Endothelial cell (in vitro differentiated cells): Measurements from ENCODE around the gene CACNA2D3. TPM values are rescaled to one million over a fixed set of nuclear protein-coding genes. Genes with fewer than 3 reads are reported as not detected.

Source experiments
- DNase-seq: peaks from one replicate; pipeline ENCODE4 v3.0.0; 2021; ENCODE audit warnings: low spot score
- H3K27ac Mint-ChIP-seq: one replicate; pipeline ENCODE4 v1.8.0; 2021; ENCODE audit warnings: mixed read lengths, inconsistent platforms; ENCODE audit not compliant: unreplicated experiment
- H3K27me3 Mint-ChIP-seq: one replicate; pipeline ENCODE4 v1.8.0; 2021; ENCODE audit warnings: mild to moderate bottlenecking, moderate library complexity, mixed read lengths, inconsistent platforms; ENCODE audit not compliant: unreplicated experiment
- H3K36me3 Mint-ChIP-seq: one replicate; pipeline ENCODE4 v1.8.0; 2021; ENCODE audit warnings: mild to moderate bottlenecking, low read depth, mixed read lengths, inconsistent platforms; ENCODE audit not compliant: unreplicated experiment
- H3K4me1 Mint-ChIP-seq: one replicate; pipeline ENCODE4 v1.8.0; 2021; ENCODE audit warnings: mild to moderate bottlenecking, mixed read lengths, inconsistent platforms; ENCODE audit not compliant: unreplicated experiment
- H3K4me3 Mint-ChIP-seq: one replicate; pipeline ENCODE4 v1.8.0; 2021; ENCODE audit warnings: mild to moderate bottlenecking, mixed read lengths, inconsistent platforms; ENCODE audit not compliant: unreplicated experiment
- H3K9me3 Mint-ChIP-seq: one replicate; pipeline ENCODE4 v1.8.0; 2021; ENCODE audit warnings: mixed read lengths, inconsistent platforms; ENCODE audit not compliant: unreplicated experiment
- CTCF ChIP-seq: fragments of 200-600 bp; sonication (generic); IDR thresholded peaks from one replicate; pipeline ENCODE4 v1.5.0; 2021; ENCODE audit warnings: antibody characterized with exemption; ENCODE audit not compliant: unreplicated experiment
- long read RNA-seq: library from polyadenylated mRNA; unstranded; transcript quantifications from one replicate; pipeline ENCODE4 v2.0.0, GENCODE V29; 2020; ENCODE audit not compliant: unreplicated experiment
- total RNA-seq: library from RNA; stranded (reverse); fragmentation: NEBNext Ultra II Directional; extraction: Animal tissue kit (Norgen Biotek cat#: 25700); gene quantifications from one replicate; pipeline ENCODE4 v1.2.1, GENCODE V29; 2021; ENCODE audit not compliant: unreplicated experiment

The CACNA2D3 gene
- total RNA-seq = 0.46 TPM
- long read RNA-seq, partial matches to known transcripts = 0 of 1 reads
- long read RNA-seq, other reads (novel, unspliced or antisense) = 1 of 1 reads

- Mint-ChIP-seq H3K27ac (no peak within 1 kb of the TSS), H3K4me1 (peaks cover 10% of the 10 kb centered on the region), H3K36me3 (no peaks in the 10 kb centered on the region), H3K9me3 (no peaks in the 10 kb centered on the region), H3K27me3 (peaks cover 11% of the 10 kb centered on the region), H3K4me3 (peak within 1 kb of the TSS; percentile 79)
- no peak for TF ChIP-seq CTCF
- DNase-seq = peak; percentile 21
Observed at GRCh38 chr3:54122324-54123002, at the start of gene CACNA2D3. TSS of gene CACNA2D3 (plus strand) at chr3:54122552.

- no peak for DNase-seq
- Mint-ChIP-seq H3K4me1 (no peaks in the 10 kb centered on the region), H3K4me3 (no peak overlapping the region), H3K36me3 (peaks cover 11% of the 10 kb centered on the region), H3K9me3 (no peaks in the 10 kb centered on the region), H3K27me3 (peaks cover 6% of the 10 kb centered on the region), H3K27ac (no peak overlapping the region)
- no peak for TF ChIP-seq CTCF
Observed at GRCh38 chr3:54073386-54073785, 49.0 kb upstream of the CACNA2D3 start.

GRCh38 chr3:54079314-54079713 is 43.0 kb upstream of the CACNA2D3 start:
- H3K27me3 Mint-ChIP-seq = peaks cover 4% of the 10 kb centered on the region
- no peak for DNase-seq
- H3K4me1 Mint-ChIP-seq = no peaks in the 10 kb centered on the region

GRCh38 chr3:54079730-54080325 is 42.5 kb upstream of the CACNA2D3 start:
- peaks cover 6% of the 10 kb centered on the region for H3K27me3 Mint-ChIP-seq
- no peaks in the 10 kb centered on the region for H3K4me1 Mint-ChIP-seq
- no peaks in the 10 kb centered on the region for H3K36me3 Mint-ChIP-seq
- no peak for TF ChIP-seq CTCF
- no peak overlapping the region for H3K27ac Mint-ChIP-seq
- H3K9me3 Mint-ChIP-seq = no peaks in the 10 kb centered on the region
- no peak overlapping the region for H3K4me3 Mint-ChIP-seq
- DNase-seq = no peak

More at GRCh38 chr3:54079314-54079713, 43.0 kb upstream of the CACNA2D3 start:
- Mint-ChIP-seq H3K9me3 (no peaks in the 10 kb centered on the region), H3K27ac (no peak overlapping the region), H3K4me3 (no peak overlapping the region), H3K36me3 (no peaks in the 10 kb centered on the region)
- TF ChIP-seq CTCF = no peak

GRCh38 chr3:54083921-54084320 is 38.4 kb upstream of the CACNA2D3 start:
- no peaks in the 10 kb centered on the region for H3K36me3 Mint-ChIP-seq
- H3K4me3 Mint-ChIP-seq = no peak overlapping the region
- DNase-seq = no peak
- H3K27me3 Mint-ChIP-seq = peaks cover 7% of the 10 kb centered on the region
- no peak for TF ChIP-seq CTCF
- H3K4me1 Mint-ChIP-seq = peaks cover 2% of the 10 kb centered on the region
- H3K27ac Mint-ChIP-seq = no peak overlapping the region
- H3K9me3 Mint-ChIP-seq = no peaks in the 10 kb centered on the region
